Neuron (in vitro differentiated cells): ENCODE measurements around the gene CXCL11.
"Not testable (repeated sequence)": the region's sequence is repeated elsewhere in the genome, so short reads cannot be mapped to it uniquely, and the experiment has no call there.

Experiments used
- H2AFZ ChIP-seq: one replicate; pipeline ENCODE4 v1.6.1; 2013; ENCODE audit warnings: low read depth, mild to moderate bottlenecking, inconsistent platforms, low read length, moderate library complexity
- H3K27me3 ChIP-seq: one replicate; pipeline ENCODE4 v1.6.1; 2013; ENCODE audit warnings: low read length; ENCODE audit not compliant: insufficient read depth
- H3K36me3 ChIP-seq: one replicate; pipeline ENCODE4 v1.6.1; 2013; ENCODE audit warnings: low read length; ENCODE audit not compliant: insufficient read depth
- H3K4me1 ChIP-seq: one replicate; pipeline ENCODE4 v1.6.1; 2013; ENCODE audit warnings: low read length; ENCODE audit not compliant: insufficient read depth
- H3K4me3 ChIP-seq: 2 replicates; pipeline ENCODE4 v1.5.1; 2013; ENCODE audit warnings: mild to moderate bottlenecking, low read length, moderate library complexity
- H3K9me3 ChIP-seq: one replicate; pipeline ENCODE4 v1.6.1; 2013; ENCODE audit warnings: low read length

Gene CXCL11

GRCh38 chr4:76058888-76059426, 23.1 kb upstream of the CXCL11 start:
- H3K36me3 ChIP-seq: no peaks in the 10 kb centered on the region
- peaks cover 2% of the 10 kb centered on the region for H3K4me1 ChIP-seq
- H3K4me3 ChIP-seq: no peak overlapping the region
- no peak overlapping the region for H2AFZ ChIP-seq
- no peaks in the 10 kb centered on the region for H3K9me3 ChIP-seq
- peaks cover 12% of the 10 kb centered on the region for H3K27me3 ChIP-seq

GRCh38 chr4:76058302-76058701, 22.4 kb upstream of the CXCL11 start:
- peaks cover 16% of the 10 kb centered on the region for H3K27me3 ChIP-seq
- H3K4me3 ChIP-seq: no peak overlapping the region
- H3K36me3 ChIP-seq: no peaks in the 10 kb centered on the region
- H2AFZ ChIP-seq: no peak overlapping the region
- H3K9me3 ChIP-seq: no peaks in the 10 kb centered on the region
- H3K4me1 ChIP-seq: peaks cover 5% of the 10 kb centered on the region

DNA sequence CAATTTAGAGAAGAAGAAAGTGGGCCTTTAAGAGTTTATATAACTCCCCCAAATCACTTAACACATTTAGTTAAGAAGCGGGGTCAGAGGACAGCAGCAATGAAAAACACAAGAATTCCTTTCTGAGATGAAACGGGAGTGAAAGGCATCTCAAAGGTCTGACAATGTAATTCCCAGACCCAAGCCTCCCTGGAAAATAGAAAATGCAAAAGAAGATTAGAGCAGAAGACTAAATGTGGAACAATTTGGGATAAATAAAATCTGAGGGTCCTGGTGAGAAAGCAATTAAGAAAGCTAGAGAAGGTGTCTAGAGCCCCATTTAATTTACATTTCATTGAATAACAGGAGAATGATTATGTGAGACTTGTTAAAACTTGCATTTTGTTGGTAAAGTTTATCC, 19.6 kb upstream of the CXCL11 start:
- peaks cover 16% of the 10 kb centered on the region for H3K27me3 ChIP-seq

GRCh38 chr4:76055016-76055415, 19.1 kb upstream of the CXCL11 start:
- H3K36me3 ChIP-seq: no peaks in the 10 kb centered on the region
- H3K9me3 ChIP-seq: no peaks in the 10 kb centered on the region
- H2AFZ ChIP-seq: no peak overlapping the region
- H3K4me3 ChIP-seq: no peak overlapping the region
- H3K27me3 ChIP-seq: peaks cover 16% of the 10 kb centered on the region
- peaks cover 5% of the 10 kb centered on the region for H3K4me1 ChIP-seq

More for the DNA sequence above, 19.6 kb upstream of the CXCL11 start:
- Histone ChIP-seq H3K4me3 (no peak overlapping the region), H2AFZ (no peak overlapping the region), H3K9me3 (no peaks in the 10 kb centered on the region), H3K4me1 (peaks cover 5% of the 10 kb centered on the region), H3K36me3 (no peaks in the 10 kb centered on the region)

DNA sequence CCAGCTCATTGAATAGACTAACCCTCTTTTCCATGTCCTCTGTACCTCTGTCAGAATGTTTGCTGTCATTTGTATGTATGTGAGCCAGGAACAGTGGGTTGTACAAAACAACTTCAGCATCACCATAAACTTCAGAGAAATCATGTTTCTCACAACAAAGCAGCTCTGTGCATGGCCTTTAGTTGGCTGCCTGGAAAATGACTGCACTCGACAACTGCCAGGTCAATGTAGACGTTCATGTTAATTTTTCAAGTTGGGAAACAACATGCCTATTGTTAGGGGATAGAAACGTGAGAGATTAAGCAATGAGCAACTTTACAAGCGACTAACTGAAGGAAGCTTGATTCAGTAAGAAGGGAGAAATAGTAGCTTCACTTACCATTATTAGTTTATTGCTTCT, 17.9 kb upstream of the CXCL11 start:
- Histone ChIP-seq H3K9me3 (no peaks in the 10 kb centered on the region), H2AFZ (no peak overlapping the region), H3K36me3 (no peaks in the 10 kb centered on the region), H3K4me3 (no peak overlapping the region), H3K4me1 (peaks cover 5% of the 10 kb centered on the region), H3K27me3 (peaks cover 16% of the 10 kb centered on the region)

DNA sequence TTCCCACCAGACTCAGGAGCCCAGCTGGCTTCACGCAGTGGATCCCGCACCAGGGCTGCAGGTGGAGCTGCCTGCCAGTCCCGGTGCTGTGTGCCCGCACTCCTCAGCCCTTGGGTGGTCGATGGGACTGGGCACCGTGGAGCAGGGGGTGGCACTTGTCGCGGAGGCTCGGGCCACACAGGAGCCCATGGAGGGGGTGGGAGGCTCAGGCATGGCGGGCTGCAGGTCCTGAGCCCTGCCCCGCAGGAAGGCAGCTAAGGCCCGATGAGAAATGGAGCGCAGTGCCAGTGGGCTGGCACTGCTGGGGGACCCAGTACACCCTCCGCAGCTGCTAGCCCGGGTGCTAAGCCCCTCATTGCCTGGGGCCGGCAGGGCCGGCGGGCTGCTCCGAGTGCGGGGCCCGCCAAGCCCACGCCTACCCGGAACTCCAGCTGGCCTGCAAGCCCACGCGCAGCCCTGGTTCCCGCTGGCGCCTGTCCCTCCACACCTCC, 14.7 kb upstream of the CXCL11 start:
- not testable (repeated sequence) for H3K9me3 ChIP-seq, H3K4me3 ChIP-seq, H3K4me1 ChIP-seq, H3K36me3 ChIP-seq, H2AFZ ChIP-seq
- peaks cover 12% of the 10 kb centered on the region for H3K27me3 ChIP-seq

DNA sequence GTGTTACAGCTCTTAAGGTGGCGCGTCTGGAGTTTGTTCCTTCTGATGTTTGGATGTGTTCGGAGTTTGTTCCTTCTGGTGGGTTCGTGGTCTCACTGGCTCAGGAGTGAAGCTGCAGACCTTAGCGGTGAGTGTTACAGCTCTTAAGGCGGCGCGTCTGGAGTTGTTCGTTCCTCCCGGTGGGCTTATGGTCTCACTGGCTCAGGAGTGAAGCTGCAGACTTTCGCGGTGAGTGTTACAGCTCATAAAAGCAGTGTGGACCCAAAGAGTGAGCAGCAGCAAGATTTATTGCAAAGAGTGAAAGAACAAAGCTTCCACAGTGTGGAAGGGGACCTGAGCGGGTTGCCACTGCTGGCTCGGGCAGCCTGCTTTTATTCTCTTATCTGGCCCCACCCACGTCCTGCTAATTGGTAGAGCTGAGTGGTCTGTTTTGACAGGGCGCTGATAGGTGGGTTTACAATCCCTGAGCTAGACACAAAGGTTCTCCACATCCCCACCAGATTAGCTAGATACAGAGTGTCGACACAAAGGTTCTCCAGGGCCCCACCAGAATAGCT, 14.1 kb upstream of the CXCL11 start:
- H2AFZ ChIP-seq, H3K27me3 ChIP-seq, H3K4me3 ChIP-seq, H3K4me1 ChIP-seq, H3K9me3 ChIP-seq, H3K36me3 ChIP-seq: not testable (repeated sequence)

GRCh38 chr4:76044686-76045085, 8.8 kb upstream of the CXCL11 start:
- not testable (repeated sequence) for H3K27me3 ChIP-seq, H3K4me3 ChIP-seq, H3K9me3 ChIP-seq, H3K4me1 ChIP-seq, H2AFZ ChIP-seq, H3K36me3 ChIP-seq

DNA sequence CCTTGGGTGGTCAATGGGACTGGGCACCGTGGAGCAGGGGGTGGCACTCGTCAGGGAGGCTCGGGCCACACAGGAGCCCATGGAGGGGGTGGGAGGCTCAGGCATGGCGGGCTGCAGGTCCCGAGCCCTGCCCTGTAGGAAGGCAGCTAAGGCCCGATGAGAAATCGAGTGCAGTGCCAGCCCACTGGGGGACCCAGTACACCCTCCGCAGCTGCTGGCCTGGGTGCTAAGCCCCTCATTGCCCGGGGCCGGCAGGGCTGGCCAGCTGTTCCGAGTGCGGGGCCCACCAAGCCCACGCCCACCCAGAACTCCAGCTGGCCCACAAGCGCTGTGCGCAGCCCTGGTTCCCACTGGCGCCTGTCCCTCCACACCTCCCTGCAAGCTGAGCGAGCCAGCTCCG, 7.4 kb upstream of the CXCL11 start:
- not testable (repeated sequence) for H3K9me3 ChIP-seq

DNA sequence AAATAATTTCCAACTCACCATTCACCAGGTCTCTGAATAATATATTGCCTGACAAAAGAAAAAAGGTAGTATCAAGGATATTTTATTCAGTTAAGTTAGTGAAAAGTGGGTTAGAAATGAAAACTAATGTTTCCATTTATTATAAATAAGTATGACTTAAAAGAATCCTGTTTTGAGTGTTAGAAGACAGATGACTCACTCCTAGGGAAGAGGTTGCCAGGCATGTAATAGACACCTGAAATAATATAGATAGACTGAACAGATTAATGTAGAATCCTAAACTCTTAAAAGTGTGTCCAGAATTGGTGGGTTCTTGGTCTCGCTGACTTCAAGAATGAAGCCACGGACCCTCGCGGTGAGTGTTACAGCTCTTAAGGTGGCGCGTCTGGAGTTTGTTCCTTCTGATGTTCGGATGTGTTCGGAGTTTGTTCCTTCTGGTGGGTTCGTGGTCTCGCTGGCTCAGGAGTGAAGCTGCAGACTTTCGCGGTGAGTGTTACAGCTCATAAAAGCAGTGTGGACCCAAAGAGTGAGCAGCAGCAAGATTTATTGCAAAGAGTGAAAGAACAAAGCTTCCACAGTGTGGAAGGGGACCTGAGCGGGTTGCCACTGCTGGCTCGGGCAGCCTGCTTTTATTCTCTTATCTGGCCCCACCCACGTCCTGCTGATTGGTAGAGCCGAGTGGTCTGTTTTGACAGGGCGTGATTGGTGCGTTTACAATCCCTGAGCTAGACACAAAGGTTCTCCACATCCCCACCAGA, 6.5 kb upstream of the CXCL11 start:
- not testable (repeated sequence) for H3K4me1 ChIP-seq, H3K9me3 ChIP-seq, H3K4me3 ChIP-seq, H2AFZ ChIP-seq, H3K36me3 ChIP-seq, H3K27me3 ChIP-seq

More for the DNA sequence above, 7.4 kb upstream of the CXCL11 start:
- H3K36me3 ChIP-seq, H3K27me3 ChIP-seq, H3K4me3 ChIP-seq, H2AFZ ChIP-seq, H3K4me1 ChIP-seq: not testable (repeated sequence)

DNA sequence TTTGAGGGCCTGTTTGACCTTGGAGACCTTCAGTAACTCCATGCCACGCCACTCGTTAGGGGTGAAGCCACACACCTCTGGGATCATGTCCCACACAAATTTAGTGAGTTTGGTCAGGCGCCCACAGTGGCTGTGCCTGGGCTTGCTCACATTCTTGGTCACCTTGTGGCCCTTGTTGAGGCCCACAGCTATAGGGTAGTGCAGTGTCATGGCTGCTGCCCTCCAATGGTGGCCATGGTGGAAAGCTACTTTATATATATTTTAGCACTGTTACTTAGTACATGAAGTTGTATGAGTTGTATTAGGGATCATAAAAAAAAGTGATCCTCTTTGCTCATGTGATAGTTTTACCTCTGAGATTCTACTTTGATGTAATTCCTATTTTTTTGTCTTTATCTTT, 985 bp upstream of the CXCL11 start:
- Histone ChIP-seq H3K36me3 (no peaks in the 10 kb centered on the region), H3K4me1 (no peaks in the 10 kb centered on the region), H3K27me3 (peaks cover 11% of the 10 kb centered on the region), H2AFZ (no peak overlapping the region), H3K9me3 (no peaks in the 10 kb centered on the region), H3K4me3 (no peak overlapping the region)

- Histone ChIP-seq H3K27me3 (peaks cover 11% of the 10 kb centered on the region), H3K36me3 (no peaks in the 10 kb centered on the region), H2AFZ (no peak overlapping the region), H3K4me3 (no peak overlapping the region), H3K4me1 (no peaks in the 10 kb centered on the region), H3K9me3 (no peaks in the 10 kb centered on the region)
These were observed 729 bp downstream of the CXCL11 start for GRCh38 chr4:76035141-76035540.

DNA sequence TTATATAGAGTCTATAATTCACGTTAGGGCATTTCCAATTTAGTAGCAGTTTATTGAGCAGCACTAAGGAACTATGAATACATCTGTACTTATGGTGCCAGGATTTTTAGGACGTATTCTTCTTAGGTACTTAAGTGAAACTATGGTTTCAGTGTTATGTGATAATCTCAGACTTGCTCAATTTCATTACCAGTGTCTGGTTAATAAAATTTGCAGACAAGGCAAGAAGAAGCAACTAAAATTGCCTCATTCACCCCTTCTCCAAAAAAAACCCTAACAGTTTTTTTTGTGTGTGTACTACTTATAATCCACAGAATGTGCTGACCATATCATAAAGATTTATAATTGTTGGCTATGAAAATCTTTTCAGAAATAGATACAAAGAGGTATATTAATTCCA, 6.6 kb downstream of the CXCL11 start:
- H3K4me3 ChIP-seq: no peak overlapping the region
- H3K36me3 ChIP-seq: no peaks in the 10 kb centered on the region
- H3K27me3 ChIP-seq: peaks cover 16% of the 10 kb centered on the region
- no peaks in the 10 kb centered on the region for H3K9me3 ChIP-seq
- H3K4me1 ChIP-seq: no peaks in the 10 kb centered on the region
- H2AFZ ChIP-seq: no peak overlapping the region
